Measurements from ENCODE around the gene SKI.

GRCh38 chr1:2286923-2287322 is 58.8 kb downstream of the SKI start:
- no peak for TF ChIP-seq ZNF274 (IDR thresholded peaks at IDR 0.05; ENCODE audit: low read depth, low read length)
- no peak for TF ChIP-seq YY1 (IDR thresholded peaks at IDR 0.05; ENCODE audit: insufficient read depth, insufficient read length)
